HEK293 (cell line): Measurements from ENCODE around the gene PRPF6.

Source experiments
- AEBP2 ChIP-seq: fragments of 450-650 bp; formaldehyde crosslinking; IDR thresholded peaks from 2 replicates; pipeline ENCODE4 v1.5.1; 2016; ENCODE audit warnings: missing biosample characterization, missing genetic modification characterization, borderline replicate concordance
- HOXA7 ChIP-seq: sonication (generic); formaldehyde crosslinking; IDR thresholded peaks from 2 replicates; pipeline ENCODE4 v1.8.1; 2022; ENCODE audit warnings: missing genetic modification reagents, borderline replicate concordance
- KLF16 ChIP-seq: fragments of 450-650 bp; formaldehyde crosslinking; IDR thresholded peaks from 2 replicates; pipeline ENCODE4 v1.5.1; 2017; ENCODE audit warnings: missing biosample characterization, missing genetic modification characterization
- SALL2 ChIP-seq: fragments of 450-650 bp; formaldehyde crosslinking; IDR thresholded peaks from 2 replicates; pipeline ENCODE4 v1.5.0; 2017; ENCODE audit warnings: missing biosample characterization, mild to moderate bottlenecking, missing genetic modification characterization, borderline replicate concordance
- SP3 ChIP-seq: fragments of 450-650 bp; formaldehyde crosslinking; IDR thresholded peaks from 2 replicates; pipeline ENCODE4 v1.5.1; 2016; ENCODE audit warnings: missing biosample characterization, missing genetic modification characterization
- SP7 ChIP-seq: fragments of 450-650 bp; formaldehyde crosslinking; IDR thresholded peaks from 2 replicates; pipeline ENCODE4 v1.5.1; 2016; ENCODE audit warnings: missing biosample characterization, missing genetic modification characterization
- WT1 ChIP-seq: fragments of 450-650 bp; formaldehyde crosslinking; IDR thresholded peaks from 2 replicates; pipeline ENCODE4 v1.5.1; 2016; ENCODE audit warnings: missing biosample characterization, missing genetic modification characterization
- ZBTB17 ChIP-seq: fragments of 450-650 bp; formaldehyde crosslinking; IDR thresholded peaks from 2 replicates; pipeline ENCODE4 v1.5.1; 2016; ENCODE audit warnings: missing biosample characterization, missing genetic modification characterization
- ZBTB26 ChIP-seq: fragments of 450-650 bp; formaldehyde crosslinking; optimal IDR thresholded peaks from 2 replicates; pipeline ENCODE3; 2016; ENCODE audit warnings: missing biosample characterization, mild to moderate bottlenecking, missing genetic modification characterization
- ZBTB49 ChIP-seq: fragments of 450-650 bp; formaldehyde crosslinking; IDR thresholded peaks from 2 replicates; pipeline ENCODE4 v1.5.1; 2016; ENCODE audit warnings: missing biosample characterization, missing genetic modification characterization, low read depth
- ZBTB7A ChIP-seq: fragments of 450-650 bp; formaldehyde crosslinking; IDR thresholded peaks from 2 replicates; pipeline ENCODE4 v1.5.1; 2016; ENCODE audit warnings: low read depth, missing biosample characterization, missing genetic modification characterization
- ZNF114 ChIP-seq: fragments of 450-650 bp; formaldehyde crosslinking; IDR thresholded peaks from 2 replicates; pipeline ENCODE4 v1.5.0; 2017; ENCODE audit warnings: missing biosample characterization, missing genetic modification characterization
- ZNF146 ChIP-seq: fragments of 450-650 bp; formaldehyde crosslinking; IDR thresholded peaks from 2 replicates; pipeline ENCODE4 v1.5.1; 2016; ENCODE audit warnings: missing biosample characterization, missing genetic modification characterization
- ZNF169 ChIP-seq: fragments of 450-650 bp; formaldehyde crosslinking; IDR thresholded peaks from 2 replicates; pipeline ENCODE4 v1.5.1; 2016; ENCODE audit warnings: missing biosample characterization, missing genetic modification characterization
- ZNF2 ChIP-seq: fragments of 450-650 bp; formaldehyde crosslinking; IDR thresholded peaks from 2 replicates; pipeline ENCODE4 v1.5.1; 2016; ENCODE audit warnings: missing biosample characterization, missing genetic modification characterization
- ZNF24 ChIP-seq: fragments of 450-650 bp; formaldehyde crosslinking; IDR thresholded peaks from 2 replicates; pipeline ENCODE4 v1.5.1; 2016; ENCODE audit warnings: missing biosample characterization, missing genetic modification characterization
- ZNF274 ChIP-seq, 2 experiments: fragments of 200-500 bp in 1 of 2; fragments of 450-650 bp in 1 of 2; sonication (Bioruptor generic) in 1 of 2; formaldehyde crosslinking in 1 of 2; IDR thresholded peaks; 2 replicates each; pipeline versions ENCODE4 v1.5.1 to v1.6.1; 2014 to 2016; ENCODE audit warnings: borderline replicate concordance in 1 of 2, inconsistent platforms in 1 of 2, low read length in 1 of 2, missing biosample characterization in 1 of 2, missing genetic modification characterization in 1 of 2
- ZNF280C ChIP-seq: fragments of 450-650 bp; formaldehyde crosslinking; IDR thresholded peaks from 2 replicates; pipeline ENCODE4 v1.5.1; 2016; ENCODE audit warnings: missing biosample characterization, missing genetic modification characterization
- ZNF292 ChIP-seq: fragments of 450-650 bp; formaldehyde crosslinking; IDR thresholded peaks from 2 replicates; pipeline ENCODE4 v1.5.1; 2016; ENCODE audit warnings: low read depth, missing biosample characterization, missing genetic modification characterization, borderline replicate concordance
- ZNF335 ChIP-seq: fragments of 450-650 bp; formaldehyde crosslinking; conservative IDR thresholded peaks from 2 replicates; pipeline ENCODE4 v1.5.1; 2016; ENCODE audit warnings: missing biosample characterization, missing genetic modification characterization
- ZNF433 ChIP-seq: fragments of 450-650 bp; formaldehyde crosslinking; IDR thresholded peaks from 2 replicates; pipeline ENCODE4 v1.5.1; 2016; ENCODE audit warnings: missing biosample characterization, missing genetic modification characterization, low read depth
- ZNF473 ChIP-seq: fragments of 450-650 bp; formaldehyde crosslinking; IDR thresholded peaks from 2 replicates; pipeline ENCODE4 v1.5.1; 2017; ENCODE audit warnings: missing biosample characterization, missing genetic modification characterization
- ZNF501 ChIP-seq: fragments of 450-650 bp; formaldehyde crosslinking; IDR thresholded peaks from 2 replicates; pipeline ENCODE4 v1.5.1; 2016; ENCODE audit warnings: missing biosample characterization, missing genetic modification characterization
- ZNF596 ChIP-seq: fragments of 450-650 bp; IDR thresholded peaks from 2 replicates; pipeline ENCODE4 v1.5.0; 2018; ENCODE audit warnings: missing biosample characterization, mild to moderate bottlenecking, missing genetic modification characterization, moderate library complexity
- ZNF677 ChIP-seq: fragments of 450-650 bp; IDR thresholded peaks from 2 replicates; pipeline ENCODE4 v1.5.0; 2018; ENCODE audit warnings: missing biosample characterization, mild to moderate bottlenecking, missing genetic modification characterization, moderate library complexity
- ZNF747 ChIP-seq: fragments of 450-650 bp; formaldehyde crosslinking; IDR thresholded peaks from 2 replicates; pipeline ENCODE4 v1.5.1; 2016; ENCODE audit warnings: missing biosample characterization, missing genetic modification characterization
- ZNF785 ChIP-seq: fragments of 450-650 bp; formaldehyde crosslinking; IDR thresholded peaks from 2 replicates; pipeline ENCODE4 v1.5.1; 2016; ENCODE audit warnings: missing biosample characterization, missing genetic modification characterization
- ZNF843 ChIP-seq: fragments of 450-650 bp; formaldehyde crosslinking; IDR thresholded peaks from 2 replicates; pipeline ENCODE4 v1.5.1; 2016; ENCODE audit warnings: missing biosample characterization, missing genetic modification characterization
- TF ChIP-seq, protein P1 (sequence below): fragments of 450-650 bp; IDR thresholded peaks from 2 replicates; pipeline ENCODE4 v1.5.1; 2018; ENCODE audit warnings: missing biosample characterization, missing genetic modification characterization

The PRPF6 gene

DNA sequence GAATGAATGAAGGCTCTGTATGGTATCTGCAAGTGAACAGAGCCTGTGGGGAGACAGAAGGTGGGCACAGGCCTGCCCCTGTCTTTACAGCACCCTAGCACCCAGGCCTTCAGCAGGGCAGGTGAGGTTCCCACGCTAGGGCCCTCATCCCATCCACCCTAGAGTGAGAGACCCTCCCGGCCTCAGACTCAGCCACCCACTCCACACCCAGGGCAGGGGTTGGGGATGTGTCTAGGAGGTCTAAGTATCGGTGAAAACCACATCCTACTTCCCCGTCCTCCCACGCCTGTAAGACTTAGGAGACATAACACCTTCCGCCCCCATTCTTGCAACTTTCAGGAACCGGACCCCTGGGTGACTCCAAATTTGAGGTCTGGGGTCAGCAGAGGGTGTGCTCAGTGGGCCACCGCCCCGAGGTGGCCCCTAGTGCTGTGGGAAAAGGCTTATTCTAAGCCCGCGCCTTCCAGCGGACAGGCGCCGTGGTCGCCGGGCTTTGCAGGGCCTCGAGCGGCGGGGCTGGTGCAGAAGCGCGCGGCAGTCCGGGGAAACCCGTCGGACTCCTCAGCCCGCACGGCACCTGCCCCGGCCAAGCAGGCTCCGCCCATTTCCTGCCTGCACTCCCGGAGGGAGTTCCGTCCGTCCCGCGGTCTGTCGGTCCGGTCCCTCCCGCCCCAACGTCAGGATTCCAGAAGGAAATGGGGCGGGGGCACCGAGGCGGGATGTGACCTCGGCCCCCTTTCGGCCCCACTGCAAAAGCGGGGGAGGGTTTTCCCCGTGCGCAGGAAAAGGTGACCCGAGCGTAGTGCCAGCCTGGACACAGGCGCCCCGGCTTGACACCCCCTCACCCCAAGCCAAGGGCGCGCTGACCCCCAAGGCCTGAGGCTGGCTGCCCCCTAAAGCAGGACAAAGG, 2.4 kb upstream of the PRPF6 start (continued):
- TF ChIP-seq ZBTB7A (peak; percentile 89; the same call in 1 of the 2 replicates), AEBP2 (tag by site-specific recombination) (no peak), ZNF785 (tag by site-specific recombination) (no peak), ZNF747 (no peak), ZNF146 (tag by site-specific recombination) (no peak; the same call in 1 of the 2 replicates), ZNF433 (tag by site-specific recombination) (no peak), ZNF114 (tag by site-specific recombination) (no peak), ZNF274 (IDR thresholded peaks at IDR 0.05; ENCODE audit: low read length) (no peak), ZNF274 (tag by site-specific recombination; IDR thresholded peaks at IDR 0.05; ENCODE audit: borderline replicate concordance) (no peak), ZNF335 (tag by site-specific recombination) (peak; percentile 87), ZBTB49 (tag by site-specific recombination) (no peak), ZNF280C (no peak), ZNF24 (no peak), HOXA7 (CRISPR knock-in tag) (no peak), ZNF2 (tag by site-specific recombination) (no peak), ZNF292 (tag by site-specific recombination) (no peak), ZNF501 (tag by site-specific recombination) (no peak), KLF16 (peak; percentile 56; the same call in 1 of the 2 replicates), ZNF677 (tag by site-specific recombination) (no peak), ZBTB17 (no peak), ZNF596 (tag by site-specific recombination) (no peak), ZBTB26 (peak; percentile 71), SALL2 (tag by site-specific recombination) (no peak), ZNF843 (peak; percentile 26; the same call in 1 of the 2 replicates), SP3 (tag by site-specific recombination) (peak; percentile 74), WT1 (tag by site-specific recombination) (peak; percentile 61), ZNF169 (tag by site-specific recombination) (no peak), ZNF473 (tag by site-specific recombination) (no peak), SP7 (tag by site-specific recombination) (peak; percentile 45; the same call in 1 of the 2 replicates)
- TF ChIP-seq, protein P1, sequence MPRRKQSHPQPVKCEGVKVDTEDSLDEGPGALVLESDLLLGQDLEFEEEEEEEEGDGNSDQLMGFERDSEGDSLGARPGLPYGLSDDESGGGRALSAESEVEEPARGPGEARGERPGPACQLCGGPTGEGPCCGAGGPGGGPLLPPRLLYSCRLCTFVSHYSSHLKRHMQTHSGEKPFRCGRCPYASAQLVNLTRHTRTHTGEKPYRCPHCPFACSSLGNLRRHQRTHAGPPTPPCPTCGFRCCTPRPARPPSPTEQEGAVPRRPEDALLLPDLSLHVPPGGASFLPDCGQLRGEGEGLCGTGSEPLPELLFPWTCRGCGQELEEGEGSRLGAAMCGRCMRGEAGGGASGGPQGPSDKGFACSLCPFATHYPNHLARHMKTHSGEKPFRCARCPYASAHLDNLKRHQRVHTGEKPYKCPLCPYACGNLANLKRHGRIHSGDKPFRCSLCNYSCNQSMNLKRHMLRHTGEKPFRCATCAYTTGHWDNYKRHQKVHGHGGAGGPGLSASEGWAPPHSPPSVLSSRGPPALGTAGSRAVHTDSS (tag by site-specific recombination) = no peak
